ENCODE measurements around the gene TPCN2.
A peak's percentile ranks its signal among the peaks of the same experiment; 100 is the strongest.

The TPCN2 gene

DNA sequence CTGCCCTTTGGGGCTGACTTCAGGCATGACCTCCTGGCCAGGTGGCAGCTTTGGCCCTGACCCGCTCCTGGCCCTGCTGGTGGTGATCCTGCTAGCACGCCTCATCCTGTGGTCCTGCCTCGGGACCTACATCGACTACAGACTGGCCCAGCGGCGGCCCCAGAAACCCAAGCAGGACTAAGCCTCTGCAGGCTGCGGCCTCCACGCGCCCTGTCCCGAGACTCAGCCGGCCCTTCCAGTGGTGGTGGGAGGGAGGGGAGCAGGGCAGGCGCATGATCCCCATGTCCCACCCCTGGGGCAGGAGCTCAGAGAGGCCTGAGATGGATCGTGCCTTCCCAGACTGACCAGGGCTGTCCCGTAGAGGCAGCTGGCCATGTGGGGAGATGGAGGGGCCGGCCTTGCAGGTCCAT, 109.1 kb downstream of the TPCN2 start:
- H3K4me1 ChIP-seq (ENCODE audit: control insufficient read depth, insufficient read depth, low read length), result no peaks in the 10 kb centered on the region
- H3K4me3 ChIP-seq (ENCODE audit: low read depth, low read length), result no peak overlapping the region
- H3K27me3 ChIP-seq (ENCODE audit: control insufficient read depth, insufficient read depth, low read length), result no peaks in the 10 kb centered on the region
- H3K9ac ChIP-seq (ENCODE audit: low read depth, low read length), result no peak overlapping the region
- H3K9me3 ChIP-seq (ENCODE audit: control insufficient read depth, insufficient read depth, low read length), result no peaks in the 10 kb centered on the region
- H3K27ac ChIP-seq (ENCODE audit: low read depth, low read length), result no peak overlapping the region
- no peaks in the 10 kb centered on the region for H3K36me3 ChIP-seq (ENCODE audit: control insufficient read depth, insufficient read depth, low read length)

DNA sequence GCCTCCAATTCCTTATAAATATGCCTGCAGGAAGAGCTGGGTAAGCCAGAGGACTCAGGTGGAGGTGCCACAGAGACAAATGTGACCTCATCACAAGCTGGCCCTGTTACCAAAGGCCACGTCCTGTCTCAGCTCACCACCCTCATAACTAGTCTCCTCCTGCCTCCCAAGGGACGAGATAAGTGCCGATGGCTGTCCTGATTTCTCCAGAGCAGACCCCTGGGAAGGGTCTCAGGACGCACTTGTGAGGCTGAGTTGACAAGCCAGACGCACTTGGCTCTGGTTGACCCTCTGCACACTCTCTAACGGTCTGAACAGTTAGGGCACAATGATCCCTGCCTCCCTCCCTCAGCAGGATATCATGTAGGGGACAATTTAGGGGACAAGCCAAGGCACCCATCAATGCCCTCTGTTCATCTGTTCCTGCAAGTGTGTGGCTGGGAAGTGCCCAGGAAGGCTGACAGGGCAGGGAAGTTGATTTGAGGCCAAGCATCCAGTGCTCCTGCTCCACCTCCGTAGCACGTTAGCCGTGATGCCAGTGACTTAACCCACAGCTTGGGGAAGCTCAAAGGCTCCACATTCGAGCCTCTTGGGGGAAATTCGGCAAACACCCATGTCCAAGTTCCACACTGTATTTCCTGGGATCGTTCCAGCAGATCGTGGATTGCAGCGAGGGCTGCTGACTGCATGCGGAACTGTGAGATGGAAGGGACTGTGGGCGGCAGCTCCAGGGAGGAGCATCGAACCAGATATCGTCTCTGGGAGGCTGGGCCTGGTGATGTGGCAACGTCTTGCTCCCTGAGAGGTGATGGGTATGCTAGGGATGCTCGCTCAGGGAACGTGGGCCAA, 109.8 kb downstream of the TPCN2 start:
- Histone ChIP-seq H3K36me3 (ENCODE audit: control insufficient read depth, insufficient read depth, low read length) (no peaks in the 10 kb centered on the region), H3K9ac (ENCODE audit: low read depth, low read length) (no peak overlapping the region), H3K4me3 (ENCODE audit: low read depth, low read length) (no peak overlapping the region), H3K27ac (ENCODE audit: low read depth, low read length) (no peak overlapping the region), H3K27me3 (ENCODE audit: control insufficient read depth, insufficient read depth, low read length) (no peaks in the 10 kb centered on the region), H3K4me1 (ENCODE audit: control insufficient read depth, insufficient read depth, low read length) (no peaks in the 10 kb centered on the region), H3K9me3 (ENCODE audit: control insufficient read depth, insufficient read depth, low read length) (no peaks in the 10 kb centered on the region)

DNA sequence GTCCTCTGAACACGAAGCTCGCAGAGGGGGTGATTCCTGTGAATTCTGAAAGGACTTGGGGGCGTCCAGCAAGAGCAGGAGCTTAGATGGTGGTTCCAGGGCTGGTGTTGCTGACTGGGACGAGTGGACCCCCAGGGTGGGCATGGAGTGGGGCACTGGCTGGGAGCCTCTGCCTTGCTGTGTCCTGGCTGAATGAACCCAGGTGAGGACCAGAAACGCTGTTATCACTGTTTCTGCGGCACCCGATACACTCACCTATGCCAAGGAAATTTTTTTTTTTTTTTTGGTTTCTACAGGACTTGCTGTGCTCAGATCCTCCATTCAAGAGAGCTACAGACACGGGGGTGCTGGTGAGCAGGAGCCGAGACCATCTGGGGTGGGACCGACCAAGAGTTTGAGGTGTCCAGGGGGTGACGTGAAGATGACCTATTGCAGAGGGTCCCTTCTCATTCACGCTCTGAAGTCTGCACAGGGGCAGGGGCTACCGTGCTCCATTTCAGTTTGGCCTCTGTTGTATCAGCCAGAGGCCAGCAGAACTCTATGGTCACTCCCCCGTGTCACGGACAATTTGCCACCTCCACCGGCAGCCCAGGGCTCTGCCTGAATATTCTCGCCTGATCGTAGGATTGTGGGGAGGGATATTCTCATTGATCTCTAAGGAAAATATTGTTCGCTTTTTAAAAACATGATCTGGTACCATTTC, 110.6 kb downstream of the TPCN2 start:
- H3K4me3 ChIP-seq (ENCODE audit: low read depth, low read length), result no peak overlapping the region
- no peaks in the 10 kb centered on the region for H3K36me3 ChIP-seq (ENCODE audit: control insufficient read depth, insufficient read depth, low read length)
- no peak overlapping the region for H3K9ac ChIP-seq (ENCODE audit: low read depth, low read length)
- H3K27me3 ChIP-seq (ENCODE audit: control insufficient read depth, insufficient read depth, low read length), result no peaks in the 10 kb centered on the region
- no peak overlapping the region for H3K27ac ChIP-seq (ENCODE audit: low read depth, low read length)
- no peaks in the 10 kb centered on the region for H3K4me1 ChIP-seq (ENCODE audit: control insufficient read depth, insufficient read depth, low read length)
- no peaks in the 10 kb centered on the region for H3K9me3 ChIP-seq (ENCODE audit: control insufficient read depth, insufficient read depth, low read length)

DNA sequence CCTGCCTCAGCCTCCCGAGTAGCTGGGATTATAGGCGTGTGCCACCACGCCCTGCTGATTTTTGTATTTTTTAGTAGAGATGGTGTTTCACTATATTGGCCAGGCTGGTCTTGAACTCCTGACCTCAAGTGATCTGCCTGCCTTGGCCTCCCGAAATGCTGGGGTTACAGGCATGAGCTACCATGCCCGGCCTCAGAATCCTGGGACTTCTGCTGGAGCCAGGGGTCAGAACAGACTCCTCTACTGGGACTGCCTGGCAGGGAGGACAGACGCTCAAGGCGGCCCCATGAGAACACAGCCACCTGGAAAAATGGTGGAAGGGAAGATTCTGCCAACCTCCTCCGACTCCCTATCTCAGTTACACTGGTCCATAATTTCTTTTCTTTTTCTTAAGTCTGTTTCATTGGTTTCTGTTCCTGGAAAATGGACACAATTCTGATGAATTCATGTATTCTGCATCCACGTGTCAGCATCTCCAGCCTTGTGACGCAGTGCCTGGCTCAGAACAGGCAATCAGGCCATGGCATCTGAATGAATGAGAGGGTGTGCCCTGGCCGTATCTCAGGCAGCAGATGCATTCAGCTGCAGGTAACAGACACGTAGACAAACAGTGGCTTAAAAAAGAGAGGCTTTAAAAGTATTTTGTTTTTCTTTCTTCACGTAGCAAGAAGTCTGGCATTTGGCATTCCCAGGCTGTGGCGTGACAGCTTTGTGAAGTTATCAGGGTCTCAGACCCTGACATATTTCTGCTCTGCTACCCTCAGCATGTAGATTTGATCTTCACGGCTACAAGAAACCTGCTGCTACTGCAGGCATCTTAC, 111.8 kb downstream of the TPCN2 start:
- Histone ChIP-seq H3K9ac (ENCODE audit: low read depth, low read length) (no peak overlapping the region), H3K27me3 (ENCODE audit: control insufficient read depth, insufficient read depth, low read length) (no peaks in the 10 kb centered on the region), H3K9me3 (ENCODE audit: control insufficient read depth, insufficient read depth, low read length) (no peaks in the 10 kb centered on the region), H3K36me3 (ENCODE audit: control insufficient read depth, insufficient read depth, low read length) (no peaks in the 10 kb centered on the region), H3K27ac (ENCODE audit: low read depth, low read length) (no peak overlapping the region), H3K4me1 (ENCODE audit: control insufficient read depth, insufficient read depth, low read length) (no peaks in the 10 kb centered on the region), H3K4me3 (ENCODE audit: low read depth, low read length) (no peak overlapping the region)

DNA sequence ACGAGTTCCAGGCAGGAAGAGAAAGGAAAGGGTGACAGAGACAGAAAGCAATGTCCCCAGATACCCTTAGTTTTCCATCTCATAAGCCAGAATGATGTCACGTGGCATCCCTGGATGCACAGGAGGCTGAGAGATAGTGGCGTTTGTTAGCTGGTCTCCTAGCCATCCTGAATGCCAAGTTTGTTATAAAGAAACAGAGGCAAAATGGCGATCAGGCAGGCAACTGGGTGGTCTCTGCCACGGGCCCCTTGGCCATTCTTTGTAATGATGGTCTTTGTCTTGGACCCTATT, 112.3 kb downstream of the TPCN2 start:
- Histone ChIP-seq H3K27ac (ENCODE audit: low read depth, low read length) (no peak overlapping the region), H3K9me3 (ENCODE audit: control insufficient read depth, insufficient read depth, low read length) (no peaks in the 10 kb centered on the region), H3K36me3 (ENCODE audit: control insufficient read depth, insufficient read depth, low read length) (no peaks in the 10 kb centered on the region), H3K9ac (ENCODE audit: low read depth, low read length) (no peak overlapping the region), H3K27me3 (ENCODE audit: control insufficient read depth, insufficient read depth, low read length) (no peaks in the 10 kb centered on the region), H3K4me3 (ENCODE audit: low read depth, low read length) (no peak overlapping the region), H3K4me1 (ENCODE audit: control insufficient read depth, insufficient read depth, low read length) (peaks cover under 1% of the 10 kb centered on the region; the same call in 1 of the 2 replicates)

DNA sequence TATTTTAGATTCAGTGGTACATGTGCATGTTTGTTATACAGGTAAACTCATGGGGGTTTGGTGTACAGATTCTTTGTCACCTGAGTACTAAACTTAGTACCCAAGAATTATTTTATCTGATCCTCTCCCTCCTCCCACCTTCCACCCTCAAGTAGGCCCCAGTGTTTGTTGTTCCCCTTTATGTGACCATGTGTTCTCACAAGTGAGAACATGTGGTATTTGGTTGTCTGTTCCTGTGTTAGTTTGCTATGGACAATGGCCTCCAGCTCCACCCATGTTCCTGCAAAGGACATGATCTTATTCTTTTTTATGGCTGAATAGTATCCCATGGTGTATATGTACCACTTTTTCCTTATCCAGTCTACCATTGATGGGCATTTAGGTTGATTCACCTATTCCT, 113.8 kb downstream of the TPCN2 start:
- no peaks in the 10 kb centered on the region for H3K36me3 ChIP-seq (ENCODE audit: control insufficient read depth, insufficient read depth, low read length)

DNA sequence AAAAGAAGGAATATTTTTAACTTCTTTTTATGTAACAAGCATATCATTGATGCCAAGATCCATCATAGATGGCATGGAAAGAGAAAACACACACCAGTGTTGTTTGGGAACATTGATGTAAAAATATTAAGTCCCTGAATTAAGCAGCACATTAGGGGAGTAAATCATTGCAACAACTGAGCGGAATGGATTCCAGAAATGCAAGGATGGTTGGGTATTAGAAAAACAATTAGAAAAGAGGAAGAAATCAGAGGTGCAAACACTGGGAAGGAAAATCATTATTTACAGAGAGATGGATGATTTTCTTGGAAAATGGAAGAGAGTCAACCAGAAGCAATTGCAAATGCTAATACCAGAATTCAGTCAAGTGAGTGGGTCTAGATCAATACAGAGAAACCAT, 115.1 kb downstream of the TPCN2 start:
- Histone ChIP-seq H3K4me1 (ENCODE audit: control insufficient read depth, insufficient read depth, low read length) (peaks cover 5% of the 10 kb centered on the region), H3K9ac (ENCODE audit: low read depth, low read length) (no peak overlapping the region), H3K27me3 (ENCODE audit: control insufficient read depth, insufficient read depth, low read length) (no peaks in the 10 kb centered on the region), H3K4me3 (ENCODE audit: low read depth, low read length) (no peak overlapping the region), H3K27ac (ENCODE audit: low read depth, low read length) (no peak overlapping the region), H3K36me3 (ENCODE audit: control insufficient read depth, insufficient read depth, low read length) (no peaks in the 10 kb centered on the region), H3K9me3 (ENCODE audit: control insufficient read depth, insufficient read depth, low read length) (no peaks in the 10 kb centered on the region)

More for the DNA sequence above, 113.8 kb downstream of the TPCN2 start:
- Histone ChIP-seq H3K27ac (ENCODE audit: low read depth, low read length) (no peak overlapping the region), H3K27me3 (ENCODE audit: control insufficient read depth, insufficient read depth, low read length) (no peaks in the 10 kb centered on the region), H3K9ac (ENCODE audit: low read depth, low read length) (no peak overlapping the region), H3K9me3 (ENCODE audit: control insufficient read depth, insufficient read depth, low read length) (no peaks in the 10 kb centered on the region), H3K4me1 (ENCODE audit: control insufficient read depth, insufficient read depth, low read length) (peaks cover 5% of the 10 kb centered on the region), H3K4me3 (ENCODE audit: low read depth, low read length) (no peak overlapping the region)

DNA sequence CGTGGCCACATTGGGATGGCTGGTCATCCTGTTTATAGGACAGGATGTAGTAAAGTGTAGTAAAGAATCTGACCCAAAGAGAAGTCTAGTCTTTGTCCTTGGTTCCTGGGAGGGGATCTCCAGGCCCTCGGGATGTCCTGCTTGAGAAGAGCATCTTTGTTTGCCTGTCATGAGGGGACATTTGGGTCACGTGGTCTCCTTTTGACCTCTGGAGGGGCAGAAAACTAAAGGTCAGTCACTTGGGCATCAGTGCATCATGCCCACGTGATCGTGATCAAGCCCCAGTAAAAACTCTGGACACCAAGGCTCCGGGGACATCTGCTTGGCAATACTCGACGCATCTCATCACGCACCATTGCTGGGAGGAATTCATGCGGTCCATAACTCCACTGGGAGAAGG, 116.1 kb downstream of the TPCN2 start:
- Histone ChIP-seq H3K9ac (ENCODE audit: low read depth, low read length) (no peak overlapping the region), H3K4me1 (ENCODE audit: control insufficient read depth, insufficient read depth, low read length) (peaks cover 5% of the 10 kb centered on the region), H3K9me3 (ENCODE audit: control insufficient read depth, insufficient read depth, low read length) (no peaks in the 10 kb centered on the region), H3K27ac (ENCODE audit: low read depth, low read length) (no peak overlapping the region), H3K36me3 (ENCODE audit: control insufficient read depth, insufficient read depth, low read length) (no peaks in the 10 kb centered on the region), H3K27me3 (ENCODE audit: control insufficient read depth, insufficient read depth, low read length) (no peaks in the 10 kb centered on the region), H3K4me3 (ENCODE audit: low read depth, low read length) (no peak overlapping the region)

DNA sequence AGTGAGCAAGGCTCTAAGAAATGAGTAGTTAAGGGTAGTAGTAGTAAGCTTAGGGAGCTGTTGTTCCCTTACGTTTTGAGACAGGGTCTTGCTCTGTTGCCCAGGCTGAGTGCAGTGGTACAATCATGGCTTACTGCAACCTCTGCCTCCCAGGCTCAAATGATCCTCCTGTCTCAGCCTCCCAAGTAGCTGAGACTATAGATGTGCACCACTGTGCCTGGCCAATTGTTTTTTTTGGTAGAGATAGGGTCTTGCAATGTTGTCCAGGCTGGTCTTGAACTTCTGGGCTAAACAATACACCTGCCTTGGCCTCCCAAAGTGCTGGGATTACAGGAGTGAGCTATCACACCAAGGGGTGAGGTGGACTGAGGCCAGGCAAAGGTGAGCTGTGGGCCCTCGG, 117.0 kb downstream of the TPCN2 start:
- Histone ChIP-seq H3K9me3 (ENCODE audit: control insufficient read depth, insufficient read depth, low read length) (no peaks in the 10 kb centered on the region), H3K4me3 (ENCODE audit: low read depth, low read length) (no peak overlapping the region), H3K27me3 (ENCODE audit: control insufficient read depth, insufficient read depth, low read length) (no peaks in the 10 kb centered on the region), H3K4me1 (ENCODE audit: control insufficient read depth, insufficient read depth, low read length) (peaks cover 5% of the 10 kb centered on the region), H3K9ac (ENCODE audit: low read depth, low read length) (no peak overlapping the region), H3K36me3 (ENCODE audit: control insufficient read depth, insufficient read depth, low read length) (no peaks in the 10 kb centered on the region), H3K27ac (ENCODE audit: low read depth, low read length) (peak overlapping the region; percentile 73)

DNA sequence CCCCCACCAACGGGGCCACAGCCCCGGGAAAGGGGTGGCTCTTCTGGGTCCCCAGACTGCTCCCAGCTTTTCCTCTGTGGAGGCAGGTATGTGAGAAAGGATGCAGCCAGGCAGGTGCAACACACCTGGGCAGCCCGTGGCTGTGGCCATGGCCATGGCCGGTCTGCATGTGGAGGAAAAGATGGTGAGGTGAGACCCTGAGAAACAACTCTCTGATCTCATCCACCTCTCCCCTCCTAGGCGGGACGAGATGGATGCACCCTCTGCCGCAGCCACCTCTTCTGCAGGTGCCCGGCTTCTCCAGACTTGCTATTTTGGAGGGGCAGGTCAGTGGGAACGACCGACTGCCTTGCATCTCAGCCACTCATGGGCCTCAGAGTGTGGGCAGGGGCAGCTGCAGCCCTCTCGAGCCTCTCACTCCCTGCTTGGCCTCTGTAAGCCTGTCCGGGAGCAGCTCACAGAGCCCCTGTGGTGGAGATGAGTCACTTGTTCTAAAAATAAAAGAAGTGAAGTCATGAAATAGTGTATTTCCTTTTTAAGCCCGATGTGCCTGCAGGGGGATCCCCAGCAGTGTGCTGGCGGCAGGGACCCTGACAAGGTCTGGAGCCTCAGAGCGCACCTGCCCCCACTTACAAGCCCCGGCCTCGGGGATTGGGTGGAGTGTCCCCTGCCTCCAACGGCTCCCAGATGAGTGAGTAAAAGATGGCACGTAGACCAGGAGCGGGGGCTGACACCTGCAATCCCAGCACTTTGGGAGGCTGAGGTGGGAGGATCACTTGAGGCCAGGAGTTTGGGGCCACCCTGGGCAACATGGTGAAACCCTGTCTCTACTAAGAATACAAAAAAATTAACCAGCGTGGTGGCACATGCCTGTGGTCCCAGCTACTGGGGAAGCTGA, 117.7 kb downstream of the TPCN2 start:
- peaks cover 5% of the 10 kb centered on the region for H3K4me1 ChIP-seq (ENCODE audit: control insufficient read depth, insufficient read depth, low read length)
- no peak overlapping the region for H3K4me3 ChIP-seq (ENCODE audit: low read depth, low read length)
- no peaks in the 10 kb centered on the region for H3K9me3 ChIP-seq (ENCODE audit: control insufficient read depth, insufficient read depth, low read length)
- H3K36me3 ChIP-seq (ENCODE audit: control insufficient read depth, insufficient read depth, low read length), result no peaks in the 10 kb centered on the region
- H3K27me3 ChIP-seq (ENCODE audit: control insufficient read depth, insufficient read depth, low read length), result no peaks in the 10 kb centered on the region
- peak overlapping the region; percentile 41; the same call in 1 of the 2 replicates for H3K9ac ChIP-seq (ENCODE audit: low read depth, low read length)
- peak overlapping the region; percentile 73 for H3K27ac ChIP-seq (ENCODE audit: low read depth, low read length)
